Calu3 (cell line): ENCODE measurements around the gene CNNM1. TPM values are rescaled to one million over a fixed set of nuclear protein-coding genes. Genes with fewer than 3 reads are reported as not detected.

Experiments
- BruUV-seq: library from RNA; stranded (reverse); fragments of 400-500 nt; replicated peaks from 2 replicates; lab custom pipeline; 2021; lab: Mats Ljungman, UMichigan
- CTCF ChIA-PET: fragments of 300-600 bp; sonication (Branson Sonifier 250); formaldehyde crosslinking; loops from one replicate; lab custom pipeline; 2022; ENCODE audit warnings: antibody characterized with exemption; lab: Charles Lee
- DNase-seq: peaks from one replicate; pipeline ENCODE4 v3.0.0; 2022
- H3K27ac Mint-ChIP-seq: one replicate; pipeline ENCODE4 v1.8.0; 2022; ENCODE audit warnings: mixed read lengths; ENCODE audit not compliant: unreplicated experiment
- H3K27me3 Mint-ChIP-seq: one replicate; pipeline ENCODE4 v1.8.0; 2022; ENCODE audit warnings: mixed read lengths; ENCODE audit not compliant: unreplicated experiment
- H3K36me3 Mint-ChIP-seq: one replicate; pipeline ENCODE4 v1.8.0; 2022; ENCODE audit warnings: mild to moderate bottlenecking, moderate library complexity, mixed read lengths; ENCODE audit not compliant: insufficient read depth, unreplicated experiment
- H3K4me1 Mint-ChIP-seq: one replicate; pipeline ENCODE4 v1.8.0; 2022; ENCODE audit warnings: mild to moderate bottlenecking, low read depth, mixed read lengths; ENCODE audit not compliant: unreplicated experiment
- H3K4me3 Mint-ChIP-seq: one replicate; pipeline ENCODE4 v1.8.0; 2022; ENCODE audit warnings: mild to moderate bottlenecking, low read depth, moderate library complexity, mixed read lengths; ENCODE audit not compliant: unreplicated experiment
- H3K9me3 Mint-ChIP-seq: one replicate; pipeline ENCODE4 v1.8.0; 2022; ENCODE audit warnings: low read depth, mixed read lengths; ENCODE audit not compliant: unreplicated experiment
- intact Hi-C: fragments of 100-400 bp; cut with micrococcal nuclease; formaldehyde crosslinking; loops from one replicate; pipeline ENCODE4 v1.10.0; 2022; ENCODE audit not compliant: unreplicated experiment
- total RNA-seq: library from RNA; stranded (reverse); gene quantifications from 2 replicates; pipeline ENCODE4 v1.2.3, GENCODE V29; 2022
- TF ChIP-seq, protein P1 (sequence below): fragments of 200-600 bp; IDR thresholded peaks from one replicate; pipeline ENCODE4 v1.8.0; 2022; ENCODE audit warnings: antibody characterized with exemption; ENCODE audit not compliant: unreplicated experiment

The CNNM1 gene
- total RNA-seq, 1 experiment from 2014 or later = 5.8 TPM

DNA sequence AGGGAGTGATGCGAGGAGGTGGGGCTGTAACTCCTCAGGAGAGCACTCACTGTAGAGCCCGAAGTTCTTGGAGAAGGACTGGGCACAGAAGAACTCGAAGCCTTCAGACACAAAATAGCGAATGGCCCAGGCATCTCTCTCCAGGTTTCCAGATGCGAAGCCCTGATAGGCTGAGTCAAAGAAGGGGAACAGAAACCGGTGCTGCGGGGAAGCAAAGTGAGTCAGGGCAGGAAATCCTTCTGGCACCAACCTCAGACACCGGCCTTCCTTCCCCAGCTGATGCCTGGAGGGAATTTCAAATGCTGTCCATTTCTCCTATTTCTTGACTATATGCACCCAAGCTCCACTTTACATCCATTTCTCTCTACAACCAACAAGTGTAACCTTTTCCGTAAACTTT, 74.5 kb downstream of the CNNM1 start:
- no peaks in the 10 kb centered on the region for H3K36me3 Mint-ChIP-seq
- no peak overlapping the region for H3K27ac Mint-ChIP-seq
- H3K9me3 Mint-ChIP-seq = no peaks in the 10 kb centered on the region
- intact Hi-C loops = no loop called here
- no peak for DNase-seq
- TF ChIP-seq, protein P1, sequence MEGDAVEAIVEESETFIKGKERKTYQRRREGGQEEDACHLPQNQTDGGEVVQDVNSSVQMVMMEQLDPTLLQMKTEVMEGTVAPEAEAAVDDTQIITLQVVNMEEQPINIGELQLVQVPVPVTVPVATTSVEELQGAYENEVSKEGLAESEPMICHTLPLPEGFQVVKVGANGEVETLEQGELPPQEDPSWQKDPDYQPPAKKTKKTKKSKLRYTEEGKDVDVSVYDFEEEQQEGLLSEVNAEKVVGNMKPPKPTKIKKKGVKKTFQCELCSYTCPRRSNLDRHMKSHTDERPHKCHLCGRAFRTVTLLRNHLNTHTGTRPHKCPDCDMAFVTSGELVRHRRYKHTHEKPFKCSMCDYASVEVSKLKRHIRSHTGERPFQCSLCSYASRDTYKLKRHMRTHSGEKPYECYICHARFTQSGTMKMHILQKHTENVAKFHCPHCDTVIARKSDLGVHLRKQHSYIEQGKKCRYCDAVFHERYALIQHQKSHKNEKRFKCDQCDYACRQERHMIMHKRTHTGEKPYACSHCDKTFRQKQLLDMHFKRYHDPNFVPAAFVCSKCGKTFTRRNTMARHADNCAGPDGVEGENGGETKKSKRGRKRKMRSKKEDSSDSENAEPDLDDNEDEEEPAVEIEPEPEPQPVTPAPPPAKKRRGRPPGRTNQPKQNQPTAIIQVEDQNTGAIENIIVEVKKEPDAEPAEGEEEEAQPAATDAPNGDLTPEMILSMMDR = no peak
- no TSS peak for BruUV-seq
- no peaks in the 10 kb centered on the region for H3K4me1 Mint-ChIP-seq
- no peak overlapping the region for H3K4me3 Mint-ChIP-seq
- no peaks in the 10 kb centered on the region for H3K27me3 Mint-ChIP-seq
- CTCF ChIA-PET = no interaction called here

DNA sequence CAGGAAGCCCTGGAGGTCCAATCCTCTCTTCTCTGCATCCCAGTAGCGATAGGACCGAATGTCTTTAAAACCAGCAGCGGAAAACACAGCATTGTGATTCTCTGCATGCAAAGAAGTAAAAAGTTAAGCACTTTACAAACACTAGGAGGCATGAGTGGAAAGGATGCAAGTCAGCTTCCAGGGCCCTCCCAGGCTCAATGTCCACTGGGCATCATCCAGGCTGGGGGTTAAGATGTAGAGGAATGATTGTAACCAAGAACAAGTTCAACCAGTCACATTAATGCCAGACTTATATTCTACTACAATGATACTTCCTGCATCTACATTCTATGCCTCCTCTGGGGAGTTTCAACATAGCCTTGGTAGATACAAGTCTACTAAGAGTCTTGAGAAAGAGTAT, 77.0 kb downstream of the CNNM1 start:
- Mint-ChIP-seq H3K36me3 (no peaks in the 10 kb centered on the region), H3K9me3 (no peaks in the 10 kb centered on the region), H3K27ac (no peak overlapping the region), H3K27me3 (no peaks in the 10 kb centered on the region), H3K4me1 (no peaks in the 10 kb centered on the region), H3K4me3 (no peak overlapping the region)
- TF ChIP-seq, protein P1 = no peak
- CTCF ChIA-PET = no interaction called here
- intact Hi-C loops = no loop called here
- no peak for DNase-seq
- BruUV-seq = no TSS peak

DNA sequence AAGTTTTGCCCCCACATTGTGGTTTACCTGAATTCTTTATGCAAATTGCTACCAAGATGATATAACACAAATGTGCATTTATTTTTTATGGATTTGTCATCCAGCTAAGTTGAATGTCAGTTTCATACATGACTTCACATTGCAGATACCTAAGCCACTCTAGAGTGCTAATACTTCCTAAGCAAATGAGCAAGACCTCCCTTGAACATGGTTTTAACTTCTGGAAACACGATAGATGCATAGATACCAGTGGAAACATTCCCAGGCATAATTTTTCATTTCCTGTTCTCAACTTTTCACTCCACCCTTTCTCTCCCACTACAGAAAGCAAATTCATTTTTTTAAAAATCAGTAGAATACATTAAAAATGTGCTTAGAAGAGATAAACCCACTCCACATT, 81.0 kb downstream of the CNNM1 start:
- H3K27ac Mint-ChIP-seq = no peak overlapping the region
- H3K9me3 Mint-ChIP-seq = no peaks in the 10 kb centered on the region
- TF ChIP-seq, protein P1 = no peak
- DNase-seq = no peak
- CTCF ChIA-PET = no interaction called here
- intact Hi-C loops = no loop called here
- no TSS peak for BruUV-seq
- H3K27me3 Mint-ChIP-seq = no peaks in the 10 kb centered on the region
- no peaks in the 10 kb centered on the region for H3K4me1 Mint-ChIP-seq
- no peak overlapping the region for H3K4me3 Mint-ChIP-seq
- no peaks in the 10 kb centered on the region for H3K36me3 Mint-ChIP-seq

DNA sequence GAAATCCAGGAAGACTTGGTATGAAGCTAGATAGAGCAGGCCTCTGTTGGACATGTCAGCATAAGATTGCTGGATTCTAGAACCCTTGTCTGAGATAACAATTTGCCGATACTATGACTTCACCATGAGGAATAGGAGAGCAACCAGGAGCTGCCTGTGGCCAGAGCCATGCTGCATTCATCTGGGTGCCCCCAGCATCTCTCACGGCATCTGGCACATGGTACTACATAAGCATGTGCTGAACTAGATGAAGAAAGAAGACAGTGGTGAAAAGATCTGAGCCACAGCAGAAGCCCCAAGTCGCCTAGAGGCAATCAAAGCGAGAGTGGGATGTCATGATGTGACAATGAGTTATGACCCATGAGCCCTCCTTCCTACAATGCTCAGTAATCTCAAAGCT, 81.7 kb downstream of the CNNM1 start:
- Mint-ChIP-seq H3K27me3 (no peaks in the 10 kb centered on the region), H3K4me1 (no peaks in the 10 kb centered on the region), H3K9me3 (no peaks in the 10 kb centered on the region), H3K36me3 (no peaks in the 10 kb centered on the region), H3K4me3 (no peak overlapping the region), H3K27ac (no peak overlapping the region)
- CTCF ChIA-PET = no interaction called here
- TF ChIP-seq, protein P1 = no peak
- DNase-seq = no peak
- intact Hi-C loops = no loop called here
- BruUV-seq = no TSS peak
